Neural progenitor cell (in vitro differentiated cells): ENCODE data around the gene PLEKHA5. TPM values are rescaled to one million over a fixed set of nuclear protein-coding genes. Genes with fewer than 3 reads are reported as not detected.
A peak's percentile ranks its signal among the peaks of the same experiment; 100 is the strongest.

Source experiments
- DNase-seq: peaks from one replicate; pipeline ENCODE4 v3.0.0-alpha.2; 2016; ENCODE audit warnings: low spot score
- H2AFZ ChIP-seq: fragments of 200-600 bp; sonication (generic); replicated peaks from 2 replicates; pipeline ENCODE4 v1.6.1; 2016; ENCODE audit warnings: antibody characterized with exemption
- H3F3A ChIP-seq: fragments of 200-600 bp; sonication (generic); 2 replicates; pipeline ENCODE4 v1.6.1; 2016; ENCODE audit warnings: antibody characterized with exemption, low read depth
- H3K27ac ChIP-seq: fragments of 200-600 bp; sonication (generic); 2 replicates; pipeline ENCODE4 v1.5.1; 2016; ENCODE audit warnings: mild to moderate bottlenecking
- H3K27me3 ChIP-seq: fragments of 200-600 bp; sonication (generic); 2 replicates; pipeline ENCODE4 v1.6.1; 2016; ENCODE audit warnings: mild to moderate bottlenecking, moderate library complexity
- H3K36me3 ChIP-seq: fragments of 200-600 bp; sonication (generic); 2 replicates; pipeline ENCODE4 v1.5.1; 2016
- H3K4me1 ChIP-seq: fragments of 200-600 bp; sonication (generic); 2 replicates; pipeline ENCODE4 v1.6.1; 2016; ENCODE audit warnings: mixed run types
- H3K4me2 ChIP-seq: fragments of 200-600 bp; sonication (generic); 2 replicates; pipeline ENCODE4 v1.6.1; 2016
- H3K4me3 ChIP-seq: fragments of 200-600 bp; sonication (generic); 2 replicates; pipeline ENCODE4 v1.5.1; 2016
- H3K79me2 ChIP-seq: fragments of 200-600 bp; sonication (generic); 2 replicates; pipeline ENCODE4 v1.6.1; 2016; ENCODE audit warnings: low read depth
- H3K9ac ChIP-seq: fragments of 200-600 bp; sonication (generic); 2 replicates; pipeline ENCODE4 v1.6.1; 2016
- H3K9me3 ChIP-seq: fragments of 200-600 bp; sonication (generic); 2 replicates; pipeline ENCODE4 v1.5.1; 2016; ENCODE audit warnings: low read depth
- H4K20me1 ChIP-seq: fragments of 200-600 bp; sonication (generic); 2 replicates; pipeline ENCODE4 v1.6.1; 2016; ENCODE audit warnings: low read depth
- H3K27ac Mint-ChIP-seq: 3 replicates; pipeline ENCODE4 v1.8.0; 2021; ENCODE audit warnings: mixed read lengths
- H3K27me3 Mint-ChIP-seq: 2 replicates; pipeline ENCODE4 v1.8.0; 2022; ENCODE audit warnings: low read depth, mild to moderate bottlenecking, inconsistent platforms, moderate library complexity, mixed read lengths; ENCODE audit not compliant: insufficient read depth
- H3K36me3 Mint-ChIP-seq: 3 replicates; pipeline ENCODE4 v1.8.0; 2021; ENCODE audit warnings: mixed read lengths
- H3K4me1 Mint-ChIP-seq: 3 replicates; pipeline ENCODE4 v1.8.0; 2021; ENCODE audit warnings: mixed read lengths
- H3K4me3 Mint-ChIP-seq: 3 replicates; pipeline ENCODE4 v1.8.0; 2021; ENCODE audit warnings: mild to moderate bottlenecking, moderate library complexity, mixed read lengths
- H3K9me3 Mint-ChIP-seq: 3 replicates; pipeline ENCODE4 v1.8.0; 2020; ENCODE audit warnings: mixed read lengths
- EZH2 ChIP-seq: fragments of 200-600 bp; sonication (generic); IDR thresholded peaks from 2 replicates; pipeline ENCODE4 v1.6.1; 2017; ENCODE audit warnings: antibody characterized with exemption, mild to moderate bottlenecking, moderate library complexity
- EZH2phosphoT487 ChIP-seq: fragments of 200-600 bp; sonication (generic); IDR thresholded peaks from 2 replicates; pipeline ENCODE4 v1.6.1; 2017; ENCODE audit warnings: antibody characterized with exemption
- total RNA-seq: library from RNA; depleted of rRNA; stranded (reverse); fragments of >200 nt; gene quantifications from 2 replicates; pipeline ENCODE4 v1.2.3, GENCODE V29; 2015; ENCODE audit warnings: low replicate concordance
- TF ChIP-seq, protein P1 (sequence below): fragments of 200-600 bp; sonication (generic); IDR thresholded peaks from 2 replicates; pipeline ENCODE4 v1.5.1; 2017; ENCODE audit warnings: antibody characterized with exemption, mild to moderate bottlenecking

The PLEKHA5 gene
- total RNA-seq, 1 donor from 2014 or later: 86.7 TPM

DNA sequence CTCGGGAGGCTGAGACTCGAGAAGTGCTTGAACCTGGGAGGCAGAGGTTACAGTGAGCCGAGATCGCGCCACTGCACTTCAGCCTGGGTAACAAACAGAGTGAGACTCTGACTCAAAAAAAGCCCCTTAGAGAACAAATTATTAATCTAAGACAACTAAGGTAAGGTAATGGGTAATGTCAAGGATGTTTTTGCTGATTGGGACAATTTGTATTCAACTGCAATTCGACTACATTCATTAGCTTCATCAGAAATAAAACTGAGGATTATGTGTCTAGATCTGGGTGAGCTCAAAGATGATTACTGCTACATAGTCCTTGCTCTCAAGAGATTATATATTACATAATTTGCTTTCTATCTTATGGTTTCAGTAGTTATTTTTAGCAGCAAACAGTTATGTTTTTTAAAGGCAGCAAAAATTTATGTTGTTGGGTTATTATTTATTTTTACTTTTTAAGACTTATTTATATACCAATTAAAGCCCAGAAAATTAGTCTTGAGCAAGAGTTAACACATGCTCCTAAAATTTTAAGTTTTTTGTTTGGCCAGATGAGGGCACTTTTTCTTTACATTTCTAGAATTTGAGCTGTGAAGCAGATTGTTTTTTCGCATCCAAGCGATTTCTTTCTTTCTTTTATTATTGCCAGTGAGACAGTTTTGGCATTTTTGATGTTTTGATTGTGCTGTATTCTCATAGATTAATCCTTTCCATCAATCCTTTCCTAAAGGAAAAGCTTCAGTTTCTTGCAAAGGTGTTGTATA is 52.3 kb downstream of the PLEKHA5 start:
- peaks cover 24% of the 10 kb centered on the region for H3K4me1 Mint-ChIP-seq

DNA sequence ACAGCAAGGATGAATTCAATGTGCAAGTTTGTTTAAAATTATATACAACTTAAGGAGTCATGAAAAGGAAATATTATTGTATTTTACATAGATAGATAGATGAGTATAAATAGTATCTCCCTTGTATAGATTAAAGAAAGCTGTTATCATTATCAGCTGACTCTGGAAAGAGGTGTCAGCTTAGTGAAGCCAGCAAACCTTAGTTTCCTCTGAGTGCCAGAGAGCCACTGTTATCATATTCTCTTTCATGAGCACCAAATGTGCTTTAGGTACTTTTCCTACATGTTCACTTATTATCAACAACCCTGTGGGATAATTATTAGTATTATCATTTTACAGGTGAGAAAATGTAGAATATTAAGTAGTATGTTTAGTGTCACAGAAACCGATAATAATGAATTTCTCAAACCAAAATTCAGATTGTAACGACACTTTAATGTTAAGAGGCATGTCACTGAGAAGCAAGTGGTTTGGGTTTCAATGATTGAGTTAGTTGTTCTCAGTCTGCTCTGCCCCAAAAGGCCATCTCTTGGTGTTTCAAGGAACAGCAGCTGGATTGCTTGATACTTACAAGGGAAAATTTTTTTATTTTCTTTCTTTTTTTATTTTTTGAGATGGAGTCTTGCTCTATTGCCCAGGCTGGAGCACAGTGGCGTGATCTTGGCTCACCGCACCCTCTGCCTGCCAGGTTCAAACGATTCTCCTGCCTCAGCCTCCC is 53.7 kb downstream of the PLEKHA5 start:
- no peak overlapping the region for H3K4me3 ChIP-seq
- peaks cover 14% of the 10 kb centered on the region for H3K4me1 ChIP-seq
- H3F3A ChIP-seq: no peaks in the 10 kb centered on the region
- H3K27me3 ChIP-seq: no peaks in the 10 kb centered on the region
- H3K27ac Mint-ChIP-seq: no peak overlapping the region
- H4K20me1 ChIP-seq: peaks cover 6% of the 10 kb centered on the region
- no peaks in the 10 kb centered on the region for H3K9me3 ChIP-seq
- no peaks in the 10 kb centered on the region for H3K36me3 ChIP-seq
- H3K4me1 Mint-ChIP-seq: peaks cover 15% of the 10 kb centered on the region
- TF ChIP-seq EZH2phosphoT487 (no peak), EZH2 (no peak)
- TF ChIP-seq, protein P1, sequence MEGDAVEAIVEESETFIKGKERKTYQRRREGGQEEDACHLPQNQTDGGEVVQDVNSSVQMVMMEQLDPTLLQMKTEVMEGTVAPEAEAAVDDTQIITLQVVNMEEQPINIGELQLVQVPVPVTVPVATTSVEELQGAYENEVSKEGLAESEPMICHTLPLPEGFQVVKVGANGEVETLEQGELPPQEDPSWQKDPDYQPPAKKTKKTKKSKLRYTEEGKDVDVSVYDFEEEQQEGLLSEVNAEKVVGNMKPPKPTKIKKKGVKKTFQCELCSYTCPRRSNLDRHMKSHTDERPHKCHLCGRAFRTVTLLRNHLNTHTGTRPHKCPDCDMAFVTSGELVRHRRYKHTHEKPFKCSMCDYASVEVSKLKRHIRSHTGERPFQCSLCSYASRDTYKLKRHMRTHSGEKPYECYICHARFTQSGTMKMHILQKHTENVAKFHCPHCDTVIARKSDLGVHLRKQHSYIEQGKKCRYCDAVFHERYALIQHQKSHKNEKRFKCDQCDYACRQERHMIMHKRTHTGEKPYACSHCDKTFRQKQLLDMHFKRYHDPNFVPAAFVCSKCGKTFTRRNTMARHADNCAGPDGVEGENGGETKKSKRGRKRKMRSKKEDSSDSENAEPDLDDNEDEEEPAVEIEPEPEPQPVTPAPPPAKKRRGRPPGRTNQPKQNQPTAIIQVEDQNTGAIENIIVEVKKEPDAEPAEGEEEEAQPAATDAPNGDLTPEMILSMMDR: no peak
- H3K9ac ChIP-seq: no peak overlapping the region
- no peaks in the 10 kb centered on the region for H3K9me3 Mint-ChIP-seq
- no peak overlapping the region for H3K27ac ChIP-seq
- H3K79me2 ChIP-seq: peaks cover 99% of the 10 kb centered on the region
- H3K4me3 Mint-ChIP-seq: no peak overlapping the region
- DNase-seq: peak; percentile 20
- no peaks in the 10 kb centered on the region for H3K27me3 Mint-ChIP-seq
- peaks cover 23% of the 10 kb centered on the region for H3K36me3 Mint-ChIP-seq
- no peak overlapping the region for H3K4me2 ChIP-seq
- no peak overlapping the region for H2AFZ ChIP-seq

More for the DNA sequence above, 52.3 kb downstream of the PLEKHA5 start:
- Mint-ChIP-seq H3K27me3 (no peaks in the 10 kb centered on the region), H3K9me3 (no peaks in the 10 kb centered on the region), H3K4me3 (no peak overlapping the region), H3K27ac (no peak overlapping the region), H3K36me3 (peaks cover 22% of the 10 kb centered on the region)
- no peaks in the 10 kb centered on the region for H3K9me3 ChIP-seq
- H3K36me3 ChIP-seq: no peaks in the 10 kb centered on the region
- DNase-seq: no peak
- H3K9ac ChIP-seq: no peak overlapping the region
- peaks cover 6% of the 10 kb centered on the region for H4K20me1 ChIP-seq
- no peak overlapping the region for H3K4me3 ChIP-seq
- TF ChIP-seq, protein P1: peak; percentile 12
- TF ChIP-seq EZH2phosphoT487: no peak
- H3K27ac ChIP-seq: no peak overlapping the region
- H3K4me1 ChIP-seq: peaks cover 13% of the 10 kb centered on the region
- no peak overlapping the region for H2AFZ ChIP-seq
- H3K79me2 ChIP-seq: peaks cover 99% of the 10 kb centered on the region
- H3F3A ChIP-seq: no peaks in the 10 kb centered on the region
- H3K27me3 ChIP-seq: no peaks in the 10 kb centered on the region
- H3K4me2 ChIP-seq: no peak overlapping the region

DNA sequence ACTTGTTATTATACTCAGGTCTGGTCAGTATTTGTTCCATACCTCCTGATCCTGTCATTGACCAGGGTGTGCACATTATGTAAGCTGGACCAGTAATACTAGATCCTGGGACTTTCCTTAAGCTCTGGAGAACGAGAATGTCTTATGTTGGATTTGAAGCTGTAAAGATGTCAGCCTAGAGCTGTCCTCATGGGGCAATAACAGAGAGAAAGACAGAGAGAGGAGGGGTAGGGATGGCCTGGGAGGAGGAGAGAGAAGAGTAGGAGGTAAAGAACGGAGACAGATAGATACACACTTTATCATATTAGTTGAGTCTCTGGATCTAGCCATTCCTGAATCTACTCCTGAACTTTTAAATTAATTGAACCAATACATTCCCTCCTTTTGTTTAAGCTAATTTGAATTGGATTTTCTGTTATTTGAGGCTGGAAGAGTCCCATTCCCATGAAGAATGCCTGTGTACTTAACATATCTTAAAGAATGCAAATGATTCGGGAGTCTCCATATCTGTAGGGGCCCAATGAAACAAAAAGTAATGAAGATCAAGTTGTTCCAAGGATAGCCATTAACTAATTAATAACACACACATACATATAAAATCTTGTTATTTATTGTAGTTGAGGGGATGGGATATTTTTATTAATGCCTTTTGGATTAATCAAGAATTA is 55.9 kb downstream of the PLEKHA5 start:
- TF ChIP-seq, protein P1: no peak
- TF ChIP-seq EZH2phosphoT487 (no peak), EZH2 (no peak)
- Histone ChIP-seq H3K27me3 (no peaks in the 10 kb centered on the region), H3K9ac (no peak overlapping the region), H3K79me2 (peaks cover 99% of the 10 kb centered on the region), H3K4me2 (no peak overlapping the region), H3K27ac (no peak overlapping the region), H2AFZ (no peak overlapping the region), H3K4me1 (peaks cover 22% of the 10 kb centered on the region), H3K36me3 (no peaks in the 10 kb centered on the region), H3F3A (no peaks in the 10 kb centered on the region), H3K4me3 (no peak overlapping the region), H4K20me1 (peaks cover 6% of the 10 kb centered on the region), H3K9me3 (no peaks in the 10 kb centered on the region)
- no peak overlapping the region for H3K4me3 Mint-ChIP-seq
- H3K27ac Mint-ChIP-seq: no peak overlapping the region
- H3K9me3 Mint-ChIP-seq: no peaks in the 10 kb centered on the region
- DNase-seq: no peak
- H3K36me3 Mint-ChIP-seq: peaks cover 20% of the 10 kb centered on the region
- no peaks in the 10 kb centered on the region for H3K27me3 Mint-ChIP-seq
- H3K4me1 Mint-ChIP-seq: peaks cover 5% of the 10 kb centered on the region
